HepG2 (cell line): ENCODE data around the gene SH3BP5. TPM values are rescaled to one million over a fixed set of nuclear protein-coding genes. Genes with fewer than 3 reads are reported as not detected.

Experiments used
- PLRG1 ChIP-seq: fragments of 450-650 bp; conservative IDR thresholded peaks from 2 replicates; pipeline ENCODE4 v1.6.1; 2016
- SIN3A ChIP-seq: IDR thresholded peaks from 2 replicates; pipeline ENCODE4 v1.6.1; 2011; ENCODE audit warnings: low read depth, mild to moderate bottlenecking, control low read depth, low read length, borderline replicate concordance
- THRA ChIP-seq: sonication (generic); formaldehyde crosslinking; IDR thresholded peaks from 2 replicates; pipeline ENCODE4 v1.4.0; 2020; ENCODE audit warnings: missing genetic modification reagents, borderline replicate concordance
- ZKSCAN1 ChIP-seq: fragments of 150-350 bp; IDR thresholded peaks from 2 replicates; pipeline ENCODE4 v1.6.1; 2014; ENCODE audit warnings: low read length
- ZNF235 ChIP-seq: sonication (generic); formaldehyde crosslinking; IDR thresholded peaks from 2 replicates; pipeline ENCODE4 v1.8.1; 2023; ENCODE audit warnings: mild to moderate bottlenecking, missing genetic modification reagents, borderline replicate concordance
- ZNF589 ChIP-seq: sonication (generic); formaldehyde crosslinking; conservative IDR thresholded peaks from 2 replicates; pipeline ENCODE4 v1.8.0; 2022; ENCODE audit warnings: mild to moderate bottlenecking, moderate library complexity, missing genetic modification reagents
- polyA plus RNA-seq, 8 experiments: library from polyadenylated mRNA; depleted of rRNA in 3 of 8; stranded (reverse) in 7 of 8; unstranded in 1 of 8; fragments of >200 nt; fragmentation: Illumina TruSeq in 4 of 8; extraction: Trizol in 4 of 8; gene quantifications; 2 replicates each; pipeline versions ENCODE4 v1.2.1 to v1.2.3, GENCODE V29; 2011 to 2016; ENCODE audit warnings: low read depth in 4 of 8, missing spikeins in 1 of 8, mixed read lengths in 1 of 8; ENCODE audit not compliant: insufficient read depth in 1 of 8
- total RNA-seq, 5 experiments: library from RNA; depleted of rRNA; stranded (reverse); fragments of >200 nt; fragmentation: Illumina TruSeq; extraction: Trizol; gene quantifications; 2 replicates each; pipeline ENCODE4 v1.2.3, GENCODE V29; 2016; ENCODE audit warnings: low read depth in 1 of 5
- TF ChIP-seq, protein P1 (sequence below), 2 experiments: sonication (generic) in 1 of 2; formaldehyde crosslinking in 1 of 2; IDR thresholded peaks; 2 replicates each; pipeline versions ENCODE4 v1.5.1 to v1.6.1; 2011 to 2020; ENCODE audit warnings: borderline replicate concordance in 1 of 2, low read depth in 1 of 2, low read length in 1 of 2, mild to moderate bottlenecking in 1 of 2, missing genetic modification reagents in 1 of 2, moderate library complexity in 1 of 2
- TF ChIP-seq, protein P2 (sequence below): sonication (generic); formaldehyde crosslinking; IDR thresholded peaks from 2 replicates; pipeline ENCODE4 v1.5.1; 2020; ENCODE audit warnings: missing genetic modification reagents, mild to moderate bottlenecking, borderline replicate concordance
- TF ChIP-seq, protein P3 (sequence below): sonication (generic); formaldehyde crosslinking; IDR thresholded peaks from 2 replicates; pipeline ENCODE4 v1.9.0; 2022; ENCODE audit warnings: low read depth, missing genetic modification reagents

Gene SH3BP5
- total and polyA plus RNA-seq, 2 of the 13 experiments (the other 11 are each of a cell fraction or from before 2014, with no cell fraction given): 0.09 to 0.16 TPM

- no peak for TF ChIP-seq SIN3A
- TF ChIP-seq, protein P1, sequence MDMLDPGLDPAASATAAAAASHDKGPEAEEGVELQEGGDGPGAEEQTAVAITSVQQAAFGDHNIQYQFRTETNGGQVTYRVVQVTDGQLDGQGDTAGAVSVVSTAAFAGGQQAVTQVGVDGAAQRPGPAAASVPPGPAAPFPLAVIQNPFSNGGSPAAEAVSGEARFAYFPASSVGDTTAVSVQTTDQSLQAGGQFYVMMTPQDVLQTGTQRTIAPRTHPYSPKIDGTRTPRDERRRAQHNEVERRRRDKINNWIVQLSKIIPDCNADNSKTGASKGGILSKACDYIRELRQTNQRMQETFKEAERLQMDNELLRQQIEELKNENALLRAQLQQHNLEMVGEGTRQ (IDR thresholded peaks at IDR 0.05; ENCODE audit: low read depth, low read length): no peak
- TF ChIP-seq, protein P1 (CRISPR knock-in tag; IDR thresholded peaks at IDR 0.05; ENCODE audit: borderline replicate concordance): no peak
- TF ChIP-seq, protein P2, sequence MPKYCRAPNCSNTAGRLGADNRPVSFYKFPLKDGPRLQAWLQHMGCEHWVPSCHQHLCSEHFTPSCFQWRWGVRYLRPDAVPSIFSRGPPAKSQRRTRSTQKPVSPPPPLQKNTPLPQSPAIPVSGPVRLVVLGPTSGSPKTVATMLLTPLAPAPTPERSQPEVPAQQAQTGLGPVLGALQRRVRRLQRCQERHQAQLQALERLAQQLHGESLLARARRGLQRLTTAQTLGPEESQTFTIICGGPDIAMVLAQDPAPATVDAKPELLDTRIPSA (CRISPR knock-in tag): no peak
- TF ChIP-seq, protein P3, sequence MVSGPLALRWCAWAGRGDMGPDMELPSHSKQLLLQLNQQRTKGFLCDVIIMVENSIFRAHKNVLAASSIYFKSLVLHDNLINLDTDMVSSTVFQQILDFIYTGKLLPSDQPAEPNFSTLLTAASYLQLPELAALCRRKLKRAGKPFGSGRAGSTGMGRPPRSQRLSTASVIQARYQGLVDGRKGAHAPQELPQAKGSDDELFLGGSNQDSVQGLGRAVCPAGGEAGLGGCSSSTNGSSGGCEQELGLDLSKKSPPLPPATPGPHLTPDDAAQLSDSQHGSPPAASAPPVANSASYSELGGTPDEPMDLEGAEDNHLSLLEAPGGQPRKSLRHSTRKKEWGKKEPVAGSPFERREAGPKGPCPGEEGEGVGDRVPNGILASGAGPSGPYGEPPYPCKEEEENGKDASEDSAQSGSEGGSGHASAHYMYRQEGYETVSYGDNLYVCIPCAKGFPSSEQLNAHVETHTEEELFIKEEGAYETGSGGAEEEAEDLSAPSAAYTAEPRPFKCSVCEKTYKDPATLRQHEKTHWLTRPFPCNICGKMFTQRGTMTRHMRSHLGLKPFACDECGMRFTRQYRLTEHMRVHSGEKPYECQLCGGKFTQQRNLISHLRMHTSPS: no peak
- TF ChIP-seq ZNF235 (CRISPR knock-in tag): no peak
- no peak for TF ChIP-seq THRA (CRISPR knock-in tag)
- TF ChIP-seq ZKSCAN1: no peak
- no peak for TF ChIP-seq PLRG1
- TF ChIP-seq ZNF589 (CRISPR knock-in tag): no peak
- TF ChIP-seq, all 625 proteins: peak for 0
Measured at GRCh38 chr3:15345066-15345607, 12.8 kb upstream of the SH3BP5 start (continued).
